Posterior vena cava (tissue), 2 donors: ENCODE measurements around the gene SMIM20. TPM values are rescaled to one million over a fixed set of nuclear protein-coding genes. Genes with fewer than 3 reads are reported as not detected.

Experiments used
- DNase-seq: peaks from one replicate; pipeline ENCODE4 v3.0.0-alpha.2; 2020; ENCODE audit warnings: low spot score
- intact Hi-C, 2 donors: fragments of 100-400 bp; cut with DNase I; formaldehyde crosslinking; loops; one replicate each; pipeline versions ENCODE4 v1.14.1 to v1.14.2; 2022 to 2023
- total RNA-seq, 2 donors: library from RNA; stranded (reverse); fragmentation: NEBNext Ultra II Directional; extraction: Animal tissue kit (Norgen Biotek cat#: 25700); gene quantifications; one replicate each; pipeline ENCODE4 v1.2.1, GENCODE V29; 2021
- donor health status: DM: yes; HTN: yes; CAD: no.
- donor health status: DM: yes; HTN: yes; CAD: no.

SMIM20 gene
- total RNA-seq, 2 donors from 2014 or later, result 19.5 to 22.8 TPM

DNA sequence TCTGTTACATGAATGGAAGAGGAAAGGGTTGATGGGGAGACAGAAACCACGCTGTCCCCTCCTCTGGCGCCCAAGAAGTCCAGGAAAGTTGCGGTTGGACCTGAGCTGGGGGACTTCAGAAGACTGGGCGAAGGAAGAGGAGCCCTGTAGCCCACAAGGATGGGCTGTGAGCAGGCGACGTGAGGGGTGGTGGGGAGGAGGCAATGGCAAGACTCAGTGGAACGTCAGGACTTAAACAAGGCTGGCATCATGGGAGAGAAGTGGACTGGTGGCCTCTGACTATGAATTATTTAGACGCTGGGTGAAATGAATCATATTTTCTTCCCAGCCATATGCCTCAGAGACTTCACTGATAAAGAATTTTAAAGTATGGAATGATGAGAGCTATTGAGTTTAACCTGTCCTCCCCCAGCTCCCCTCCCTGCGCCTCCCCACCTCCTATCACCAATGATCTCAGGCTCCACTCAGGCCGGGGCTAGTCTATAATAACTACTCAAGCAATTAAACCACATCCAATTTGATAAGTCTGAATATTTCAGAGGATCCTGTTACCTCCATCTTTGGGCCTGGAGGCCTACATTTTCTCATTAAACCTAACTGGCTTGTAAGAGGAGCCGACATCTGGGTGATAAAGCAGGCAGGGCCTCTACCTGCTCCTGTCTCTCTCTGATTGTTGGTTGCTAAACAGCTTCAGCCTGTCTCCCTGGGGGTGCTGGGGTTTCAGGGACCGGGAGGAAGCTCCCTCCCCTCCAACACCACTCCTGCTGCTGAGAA is 63.6 kb downstream of the SMIM20 start:
- DNase-seq, result peak; percentile 59
- intact Hi-C loops, result no loop called here

DNA sequence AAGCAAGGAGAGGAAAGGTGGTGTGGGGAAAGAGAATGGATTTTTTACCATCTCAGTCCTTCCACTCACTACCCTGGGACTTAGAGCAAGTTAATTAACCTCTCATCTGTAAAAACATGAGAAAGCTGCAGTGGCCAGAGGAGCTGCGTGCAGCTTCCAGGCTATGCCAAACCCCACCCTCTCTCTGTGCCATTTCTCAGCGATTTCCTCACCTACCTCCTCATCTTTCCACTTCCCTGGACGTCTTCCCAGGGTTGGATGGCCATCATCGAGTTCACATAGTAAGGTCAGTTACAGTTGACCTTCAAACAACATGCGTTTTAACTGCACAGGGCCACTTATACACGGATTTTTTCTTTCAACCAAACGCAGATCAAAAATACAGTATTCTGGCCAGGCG is 64.3 kb downstream of the SMIM20 start:
- intact Hi-C loops, result no loop called here
- no peak for DNase-seq

Other genes with a start within 250 kb of the SMIM20 start
- 1 to 10 TPM; 9.5 to 9.7 TPM for gene SEL1L3, start 51.2 kb upstream of the SMIM20 start, total RNA-seq